ENCODE data around the gene TMEM132C.

DNA sequence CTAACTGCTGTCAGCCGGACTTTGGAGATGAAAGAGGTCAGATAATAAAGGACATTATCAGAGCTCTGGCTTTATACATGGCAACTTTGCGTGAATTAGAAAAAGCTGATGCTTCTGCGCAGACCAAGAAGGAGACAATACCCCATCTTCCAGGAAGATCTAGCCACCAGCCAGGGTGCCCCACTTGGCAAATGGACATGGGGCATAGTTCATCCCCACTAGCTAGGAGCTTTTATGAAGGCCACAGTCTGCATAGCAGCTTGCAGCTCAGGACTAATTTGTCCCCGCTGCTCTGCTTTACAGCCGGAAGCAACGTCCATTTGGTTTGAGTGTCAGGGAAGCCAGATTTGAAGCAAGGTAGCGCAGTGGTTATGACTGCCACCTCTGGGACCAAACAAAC is 101.0 kb downstream of the TMEM132C start:
- TF ChIP-seq, protein P1, sequence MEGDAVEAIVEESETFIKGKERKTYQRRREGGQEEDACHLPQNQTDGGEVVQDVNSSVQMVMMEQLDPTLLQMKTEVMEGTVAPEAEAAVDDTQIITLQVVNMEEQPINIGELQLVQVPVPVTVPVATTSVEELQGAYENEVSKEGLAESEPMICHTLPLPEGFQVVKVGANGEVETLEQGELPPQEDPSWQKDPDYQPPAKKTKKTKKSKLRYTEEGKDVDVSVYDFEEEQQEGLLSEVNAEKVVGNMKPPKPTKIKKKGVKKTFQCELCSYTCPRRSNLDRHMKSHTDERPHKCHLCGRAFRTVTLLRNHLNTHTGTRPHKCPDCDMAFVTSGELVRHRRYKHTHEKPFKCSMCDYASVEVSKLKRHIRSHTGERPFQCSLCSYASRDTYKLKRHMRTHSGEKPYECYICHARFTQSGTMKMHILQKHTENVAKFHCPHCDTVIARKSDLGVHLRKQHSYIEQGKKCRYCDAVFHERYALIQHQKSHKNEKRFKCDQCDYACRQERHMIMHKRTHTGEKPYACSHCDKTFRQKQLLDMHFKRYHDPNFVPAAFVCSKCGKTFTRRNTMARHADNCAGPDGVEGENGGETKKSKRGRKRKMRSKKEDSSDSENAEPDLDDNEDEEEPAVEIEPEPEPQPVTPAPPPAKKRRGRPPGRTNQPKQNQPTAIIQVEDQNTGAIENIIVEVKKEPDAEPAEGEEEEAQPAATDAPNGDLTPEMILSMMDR (IDR thresholded peaks at IDR 0.05) = no peak
- TF ChIP-seq POLR2A (IDR thresholded peaks at IDR 0.05) = no peak

Measured in lower leg skin (tissue), 3 donors.